NT2/D1 (cell line): Measurements from ENCODE around the gene ACTR1A.

Experiments
- SUZ12 ChIP-seq: IDR thresholded peaks from 2 replicates; pipeline ENCODE4 v1.6.1; 2011; ENCODE audit not compliant: insufficient read length, insufficient read depth; ENCODE audit errors: extremely low read depth
- YY1 ChIP-seq: IDR thresholded peaks from 2 replicates; pipeline ENCODE4 v1.6.1; 2011; ENCODE audit not compliant: insufficient read length, insufficient read depth
- ZNF274 ChIP-seq: IDR thresholded peaks from 2 replicates; pipeline ENCODE4 v1.6.1; 2011; ENCODE audit warnings: mild to moderate bottlenecking, low read depth, low read length

- TF ChIP-seq ZNF274 = no peak
- no peak for TF ChIP-seq YY1
- TF ChIP-seq SUZ12 = no peak
Observed at GRCh38 chr10:102444851-102445250, 57.7 kb downstream of the ACTR1A start.
